Measurements from ENCODE around the gene DHRS3.
A peak's percentile ranks its signal among the peaks of the same experiment; 100 is the strongest.

The DHRS3 gene

DNA sequence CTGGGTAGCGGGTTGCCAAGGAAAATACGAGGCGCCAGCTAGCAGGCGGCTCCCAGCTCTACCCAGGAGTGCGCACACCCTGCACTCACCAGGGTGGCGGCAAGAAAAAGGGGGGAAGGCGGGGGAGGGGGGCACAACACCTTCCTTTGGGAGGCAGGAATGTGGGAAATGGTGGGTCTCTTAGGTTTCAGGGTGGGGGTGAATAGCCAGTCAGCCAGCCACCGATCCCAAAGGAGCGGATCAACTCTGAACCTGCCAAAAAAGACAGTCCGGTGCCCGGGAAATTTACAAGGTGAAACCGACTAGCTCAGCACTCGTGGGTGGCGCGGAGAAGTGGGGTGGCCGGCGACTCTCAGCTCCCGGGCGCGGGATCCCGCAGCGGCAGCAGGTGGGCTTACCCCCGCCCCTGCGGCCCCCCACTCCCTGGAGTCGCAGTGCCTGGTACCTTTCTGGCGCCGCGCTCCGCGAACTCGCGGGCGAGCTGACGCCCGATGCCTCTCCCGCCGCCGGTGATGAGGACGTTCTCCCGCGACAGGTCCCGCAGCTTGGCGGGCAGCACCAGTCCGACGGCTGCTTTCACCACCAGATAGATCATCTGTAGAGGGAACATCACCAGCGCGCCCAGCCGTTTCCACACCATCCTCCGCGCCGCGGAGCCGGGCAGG is 1.2 kb downstream of the DHRS3 start:
- Histone ChIP-seq H3K4me3 (ENCODE audit: low read length in 2 of 2) (peak overlapping the region; percentile 23 to 75), H3K9ac (ENCODE audit: low read depth, low read length, poor library complexity) (peak overlapping the region; percentile 82), H4K91ac (ENCODE audit: low read depth, low read length, poor library complexity) (no peak overlapping the region), H3K79me1 (ENCODE audit: low read depth, low read length) (no peaks in the 10 kb centered on the region), H3K9me3 (replicated peaks in 1 of 2; ENCODE audit: control insufficient read depth in 2 of 2, insufficient read depth in 1 of 2, low read depth in 1 of 2, low read length in 2 of 2) (no peaks in the 10 kb centered on the region), H3K27ac (replicated peaks; ENCODE audit: low read length) (no peak overlapping the region), H3K36me3 (replicated peaks in 1 of 2; ENCODE audit: control insufficient read depth in 2 of 2, insufficient read depth in 2 of 2, low read length in 2 of 2) (no peaks in the 10 kb centered on the region), H2BK15ac (ENCODE audit: low read length) (no peak overlapping the region), H3K27me3 (ENCODE audit: control insufficient read depth in 3 of 3, insufficient read depth in 3 of 3, low read depth in 1 of 3, low read length in 3 of 3) (peaks cover 0 to 66% (median 9%) of the 10 kb centered on the region in 3 experiments), H3K14ac (ENCODE audit: low read length) (peak overlapping the region; percentile 12), H3K4me2 (ENCODE audit: insufficient read depth, low read length, poor library complexity, severe bottlenecking) (peak overlapping the region; percentile 84), H2BK12ac (ENCODE audit: low read length) (peak overlapping the region; percentile 80), H3K18ac (ENCODE audit: low read length) (peak overlapping the region; percentile 96), H2AFZ (ENCODE audit: low read length) (peak overlapping the region; percentile 74), H3K4ac (ENCODE audit: low read length) (no peak overlapping the region), H3K4me1 (ENCODE audit: control insufficient read depth in 2 of 2, insufficient read depth in 1 of 2, low read depth in 1 of 2, low read length in 2 of 2) (peaks cover 20 to 25% of the 10 kb centered on the region in 2 donors), H2AK5ac (ENCODE audit: low read depth, low read length) (no peak overlapping the region), H3K23ac (ENCODE audit: low read depth, low read length, poor library complexity) (peak overlapping the region; percentile 70), H2BK120ac (ENCODE audit: low read depth, low read length) (peak overlapping the region; percentile 14), H4K8ac (ENCODE audit: low read depth, low read length) (no peak overlapping the region), H2BK5ac (ENCODE audit: low read length) (no peak overlapping the region)
- no peak for DNase-seq (ENCODE audit: low spot score)
- WGBS, 2 donors (ENCODE audit: extremely low coverage in 2 of 2, insufficient read length in 2 of 2, insufficient replicate concordance in 1 of 2): no CpG with 5 or more reads among the region's 53 CpGs

DNA sequence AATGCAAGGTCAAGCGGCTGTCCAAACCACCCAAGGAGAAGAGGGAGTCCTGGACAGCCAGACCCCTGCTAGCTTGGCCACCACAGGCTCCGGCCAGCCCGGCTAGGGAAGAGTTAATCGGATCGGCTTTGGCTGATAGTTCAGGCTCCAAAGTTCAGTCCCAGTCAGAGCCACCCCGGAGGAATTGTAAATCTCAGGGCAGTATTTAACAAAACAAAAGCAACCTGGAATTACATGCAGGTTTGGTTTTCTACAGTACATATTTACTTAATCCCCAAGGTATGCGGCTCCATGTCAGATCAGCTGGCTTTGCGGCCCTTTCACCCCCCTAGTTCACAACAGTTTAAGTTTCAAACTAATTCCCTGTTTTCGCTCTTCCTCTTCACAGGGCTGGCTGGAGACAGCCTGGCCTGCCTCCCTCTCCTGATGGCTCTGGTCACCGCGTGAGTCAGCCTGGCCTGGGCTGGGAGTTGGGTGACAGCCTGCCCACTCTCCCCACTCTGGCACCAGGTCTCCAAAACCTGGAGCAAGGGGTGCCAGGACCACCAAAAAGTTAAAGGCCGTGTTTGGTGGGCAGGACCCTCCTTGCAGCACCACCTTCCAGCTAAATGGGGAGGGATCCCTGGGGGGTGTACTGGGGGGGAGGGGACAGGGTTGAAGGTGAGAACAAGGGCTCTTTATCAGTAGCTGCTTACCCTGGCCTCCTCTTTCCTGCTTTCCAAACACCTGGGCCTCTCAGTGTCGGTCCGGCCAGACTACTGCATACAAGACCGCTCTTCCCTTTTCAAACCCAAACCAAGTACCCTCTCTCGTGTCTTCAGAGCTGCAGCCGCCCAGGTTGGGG is 1.9 kb downstream of the DHRS3 start:
- Histone ChIP-seq H3K14ac (ENCODE audit: low read length) (no peak overlapping the region), H3K4me2 (ENCODE audit: insufficient read depth, low read length, poor library complexity, severe bottlenecking) (peak overlapping the region; percentile 84), H3K4me3 (ENCODE audit: low read length in 2 of 2) (peak overlapping the region in 1 of 2 donors; percentile 40), H3K27me3 (ENCODE audit: control insufficient read depth in 3 of 3, insufficient read depth in 3 of 3, low read depth in 1 of 3, low read length in 3 of 3) (peaks cover 0 to 65% (median 9%) of the 10 kb centered on the region in 3 experiments), H2BK120ac (ENCODE audit: low read depth, low read length) (peak overlapping the region; percentile 14), H4K8ac (ENCODE audit: low read depth, low read length) (no peak overlapping the region), H3K23ac (ENCODE audit: low read depth, low read length, poor library complexity) (peak overlapping the region; percentile 5), H2AK5ac (ENCODE audit: low read depth, low read length) (no peak overlapping the region), H3K4me1 (ENCODE audit: control insufficient read depth in 2 of 2, insufficient read depth in 1 of 2, low read depth in 1 of 2, low read length in 2 of 2) (peaks cover 20 to 25% of the 10 kb centered on the region in 2 donors), H2BK12ac (ENCODE audit: low read length) (no peak overlapping the region), H3K9ac (ENCODE audit: low read depth, low read length, poor library complexity) (no peak overlapping the region), H3K36me3 (replicated peaks in 1 of 2; ENCODE audit: control insufficient read depth in 2 of 2, insufficient read depth in 2 of 2, low read length in 2 of 2) (no peaks in the 10 kb centered on the region), H2BK15ac (ENCODE audit: low read length) (no peak overlapping the region), H4K91ac (ENCODE audit: low read depth, low read length, poor library complexity) (no peak overlapping the region), H3K79me1 (ENCODE audit: low read depth, low read length) (no peaks in the 10 kb centered on the region), H3K9me3 (replicated peaks in 1 of 2; ENCODE audit: control insufficient read depth in 2 of 2, insufficient read depth in 1 of 2, low read depth in 1 of 2, low read length in 2 of 2) (no peaks in the 10 kb centered on the region), H2AFZ (ENCODE audit: low read length) (peak overlapping the region; percentile 74), H3K27ac (replicated peaks; ENCODE audit: low read length) (no peak overlapping the region), H3K18ac (ENCODE audit: low read length) (peak overlapping the region; percentile 77), H2BK5ac (ENCODE audit: low read length) (no peak overlapping the region), H3K4ac (ENCODE audit: low read length) (no peak overlapping the region)
- WGBS, 2 donors (ENCODE audit: extremely low coverage in 2 of 2, insufficient read length in 2 of 2, insufficient replicate concordance in 1 of 2): no CpG with 5 or more reads among the region's 17 CpGs
- DNase-seq (ENCODE audit: low spot score): no peak

DNA sequence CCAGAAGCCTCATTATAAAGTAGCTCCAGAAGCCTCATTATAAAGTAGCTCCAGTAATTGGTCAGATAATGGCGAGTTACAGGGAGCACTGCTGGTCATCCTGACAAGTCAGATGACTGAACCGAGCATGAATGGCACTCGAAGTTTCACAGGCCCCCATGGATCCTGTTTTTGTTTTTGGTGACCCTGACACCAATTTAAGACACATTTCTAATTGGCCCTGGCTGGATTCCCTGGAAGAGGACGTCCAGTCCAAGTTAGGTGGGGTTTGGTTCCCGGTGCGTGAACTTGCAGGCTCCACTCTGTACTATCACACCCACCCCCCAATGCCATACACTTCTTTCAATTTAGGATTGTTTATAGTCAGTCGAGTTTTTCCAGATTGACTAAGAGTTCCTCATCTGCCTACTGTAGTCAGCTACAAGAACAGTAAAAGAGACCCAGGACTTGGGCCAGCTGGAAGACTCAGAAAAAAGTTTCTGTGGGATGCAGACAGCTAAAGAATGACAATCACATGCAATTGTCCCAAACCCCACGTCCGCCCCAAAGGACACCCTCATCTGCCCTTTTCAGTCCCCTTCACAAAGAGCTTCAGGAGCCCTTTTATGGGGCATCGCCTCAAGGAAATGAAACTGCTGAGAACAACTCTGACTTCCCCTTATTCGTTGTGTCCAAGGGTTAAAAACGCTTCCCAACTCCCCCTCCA is 2.7 kb downstream of the DHRS3 start:
- Histone ChIP-seq H3K9me3 (replicated peaks in 1 of 2; ENCODE audit: control insufficient read depth in 2 of 2, insufficient read depth in 1 of 2, low read depth in 1 of 2, low read length in 2 of 2) (no peaks in the 10 kb centered on the region), H4K8ac (ENCODE audit: low read depth, low read length) (no peak overlapping the region), H3K4me2 (ENCODE audit: insufficient read depth, low read length, poor library complexity, severe bottlenecking) (peak overlapping the region; percentile 84), H3K36me3 (replicated peaks in 1 of 2; ENCODE audit: control insufficient read depth in 2 of 2, insufficient read depth in 2 of 2, low read length in 2 of 2) (no peaks in the 10 kb centered on the region), H2BK5ac (ENCODE audit: low read length) (no peak overlapping the region), H3K4me1 (ENCODE audit: control insufficient read depth in 2 of 2, insufficient read depth in 1 of 2, low read depth in 1 of 2, low read length in 2 of 2) (peaks cover 20 to 23% of the 10 kb centered on the region in 2 donors), H2BK12ac (ENCODE audit: low read length) (no peak overlapping the region), H4K91ac (ENCODE audit: low read depth, low read length, poor library complexity) (no peak overlapping the region), H3K23ac (ENCODE audit: low read depth, low read length, poor library complexity) (no peak overlapping the region), H3K14ac (ENCODE audit: low read length) (no peak overlapping the region), H2AFZ (ENCODE audit: low read length) (peak overlapping the region; percentile 74), H2BK15ac (ENCODE audit: low read length) (no peak overlapping the region), H3K27me3 (ENCODE audit: control insufficient read depth in 3 of 3, insufficient read depth in 3 of 3, low read depth in 1 of 3, low read length in 3 of 3) (peaks cover 0 to 58% (median 9%) of the 10 kb centered on the region in 3 experiments), H3K4me3 (ENCODE audit: low read length in 2 of 2) (no peak overlapping the region), H3K4ac (ENCODE audit: low read length) (no peak overlapping the region), H3K27ac (replicated peaks; ENCODE audit: low read length) (no peak overlapping the region), H2AK5ac (ENCODE audit: low read depth, low read length) (no peak overlapping the region), H2BK120ac (ENCODE audit: low read depth, low read length) (no peak overlapping the region), H3K18ac (ENCODE audit: low read length) (no peak overlapping the region), H3K9ac (ENCODE audit: low read depth, low read length, poor library complexity) (no peak overlapping the region), H3K79me1 (ENCODE audit: low read depth, low read length) (no peaks in the 10 kb centered on the region)
- no peak for DNase-seq (ENCODE audit: low spot score)
- no CpG with 5 or more reads among the region's 12 CpGs for WGBS, 2 donors (ENCODE audit: extremely low coverage in 2 of 2, insufficient read length in 2 of 2, insufficient replicate concordance in 1 of 2)

Data from neuronal stem cell (in vitro differentiated cells).